DMS 273 (cell line): Measurements from ENCODE around the gene SNX10.

Source experiments
- DNase-seq: peaks from one replicate; lab custom pipeline; 2025; ENCODE audit not compliant: unreplicated experiment; lab: John Stamatoyannopoulos, UW

SNX10 gene

GRCh38 chr7:26398756-26399509, 107.3 kb downstream of the SNX10 start:
- DNase-seq: peak; percentile 93

- no peak for DNase-seq
These were observed 108.1 kb downstream of the SNX10 start for GRCh38 chr7:26399736-26400135.

- no peak for DNase-seq
These were observed 112.0 kb downstream of the SNX10 start for GRCh38 chr7:26403640-26404039.

- no peak for DNase-seq
These were observed 112.7 kb downstream of the SNX10 start for GRCh38 chr7:26404189-26404996.

- DNase-seq: no peak
These were observed 114.8 kb downstream of the SNX10 start for GRCh38 chr7:26406433-26406832.

- DNase-seq: no peak
These were observed 118.2 kb downstream of the SNX10 start for GRCh38 chr7:26409661-26410547.

GRCh38 chr7:26413007-26413691, 121.5 kb downstream of the SNX10 start:
- DNase-seq: no peak

GRCh38 chr7:26416004-26416403, 124.3 kb downstream of the SNX10 start:
- no peak for DNase-seq

- DNase-seq: no peak
These were observed 126.3 kb downstream of the SNX10 start for GRCh38 chr7:26417911-26418413.

GRCh38 chr7:26419198-26419597, 127.5 kb downstream of the SNX10 start:
- DNase-seq: no peak

GRCh38 chr7:26420422-26421019, 128.9 kb downstream of the SNX10 start:
- DNase-seq: peak; percentile 34

- no peak for DNase-seq
These were observed 131.1 kb downstream of the SNX10 start for GRCh38 chr7:26422761-26423160.

- no peak for DNase-seq
These were observed 131.8 kb downstream of the SNX10 start for GRCh38 chr7:26423436-26423835.
